ENCODE results near the gene CUX1. TPM values are rescaled to one million over a fixed set of nuclear protein-coding genes. Genes with fewer than 3 reads are reported as not detected.

The CUX1 gene
- total and polyA plus RNA-seq, 10 of the 15 experiments (the other 5 are each of a cell fraction or from before 2014, with no cell fraction given), result 6.1 to 48.6 (median 25.9) TPM

DNA sequence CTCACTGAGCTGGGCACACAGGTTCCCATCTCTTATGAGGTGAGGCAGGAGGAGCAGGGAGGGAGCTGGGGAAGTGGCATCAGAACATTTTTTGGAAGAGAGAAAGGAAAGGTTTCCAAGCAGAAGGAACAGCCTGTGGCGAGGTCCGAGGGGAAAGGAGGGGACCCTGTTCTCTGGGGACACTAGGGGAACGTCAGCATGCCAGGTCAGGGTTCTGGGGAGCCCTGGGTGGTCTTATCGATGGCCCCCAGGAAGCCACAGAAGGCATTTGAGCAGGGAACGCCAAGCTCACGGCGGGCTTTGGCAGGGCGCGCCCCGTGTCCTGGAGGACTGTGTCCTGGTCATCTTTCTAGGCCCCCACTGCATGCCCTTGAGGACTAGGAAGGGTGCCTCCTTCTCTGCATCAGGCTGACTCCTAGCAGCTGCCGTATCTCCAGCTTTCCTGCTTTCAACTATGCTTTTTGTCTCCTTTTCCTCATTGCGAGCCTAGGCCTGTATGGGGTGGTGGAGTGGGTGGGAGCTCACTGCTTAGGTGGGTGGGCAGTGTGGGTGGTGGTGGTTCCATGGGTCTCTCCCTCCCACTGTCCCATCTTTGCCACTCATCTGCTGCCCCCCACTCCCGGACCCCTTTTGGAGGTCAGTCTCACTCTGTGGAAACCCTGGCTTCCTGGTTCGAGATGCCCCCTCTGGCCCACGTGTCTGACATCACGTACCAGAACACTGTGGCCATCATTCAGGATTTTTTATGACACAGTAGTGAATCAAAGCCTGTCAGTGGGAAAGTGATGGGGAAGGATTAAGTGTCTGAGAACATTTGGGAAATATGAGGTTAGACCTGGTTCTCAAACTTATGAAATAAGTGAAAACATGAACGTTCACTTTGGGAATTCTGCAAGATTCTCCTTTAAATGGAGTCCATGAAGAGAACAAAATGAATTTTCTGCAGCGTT lies 89.1 kb downstream of the CUX1 start (continued):
- TF ChIP-seq, protein P1, sequence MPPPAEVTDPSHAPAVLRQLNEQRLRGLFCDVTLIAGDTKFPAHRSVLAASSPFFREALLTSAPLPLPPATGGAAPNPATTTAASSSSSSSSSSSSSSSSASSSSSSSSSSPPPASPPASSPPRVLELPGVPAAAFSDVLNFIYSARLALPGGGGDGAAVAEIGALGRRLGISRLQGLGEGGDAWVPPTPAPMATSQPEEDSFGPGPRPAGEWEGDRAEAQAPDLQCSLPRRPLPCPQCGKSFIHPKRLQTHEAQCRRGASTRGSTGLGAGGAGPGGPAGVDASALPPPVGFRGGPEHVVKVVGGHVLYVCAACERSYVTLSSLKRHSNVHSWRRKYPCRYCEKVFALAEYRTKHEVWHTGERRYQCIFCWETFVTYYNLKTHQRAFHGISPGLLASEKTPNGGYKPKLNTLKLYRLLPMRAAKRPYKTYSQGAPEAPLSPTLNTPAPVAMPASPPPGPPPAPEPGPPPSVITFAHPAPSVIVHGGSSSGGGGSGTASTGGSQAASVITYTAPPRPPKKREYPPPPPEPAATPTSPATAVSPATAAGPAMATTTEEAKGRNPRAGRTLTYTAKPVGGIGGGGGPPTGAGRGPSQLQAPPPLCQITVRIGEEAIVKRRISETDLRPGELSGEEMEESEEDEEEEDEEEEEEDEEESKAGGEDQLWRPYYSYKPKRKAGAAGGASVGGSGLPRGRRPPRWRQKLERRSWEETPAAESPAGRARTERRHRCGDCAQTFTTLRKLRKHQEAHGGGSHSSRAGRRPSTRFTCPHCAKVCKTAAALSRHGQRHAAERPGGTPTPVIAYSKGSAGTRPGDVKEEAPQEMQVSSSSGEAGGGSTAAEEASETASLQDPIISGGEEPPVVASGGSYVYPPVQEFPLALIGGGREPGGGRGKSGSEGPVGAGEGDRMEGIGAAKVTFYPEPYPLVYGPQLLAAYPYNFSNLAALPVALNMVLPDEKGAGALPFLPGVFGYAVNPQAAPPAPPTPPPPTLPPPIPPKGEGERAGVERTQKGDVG (CRISPR knock-in tag; IDR thresholded peaks at IDR 0.05), result no peak
- TF ChIP-seq, protein P2, sequence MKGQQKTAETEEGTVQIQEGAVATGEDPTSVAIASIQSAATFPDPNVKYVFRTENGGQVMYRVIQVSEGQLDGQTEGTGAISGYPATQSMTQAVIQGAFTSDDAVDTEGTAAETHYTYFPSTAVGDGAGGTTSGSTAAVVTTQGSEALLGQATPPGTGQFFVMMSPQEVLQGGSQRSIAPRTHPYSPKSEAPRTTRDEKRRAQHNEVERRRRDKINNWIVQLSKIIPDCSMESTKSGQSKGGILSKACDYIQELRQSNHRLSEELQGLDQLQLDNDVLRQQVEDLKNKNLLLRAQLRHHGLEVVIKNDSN (IDR thresholded peaks at IDR 0.05; ENCODE audit: borderline replicate concordance, extremely low read length, insufficient read depth, low read depth, low read length), result no peak
- no peak for TF ChIP-seq JUND (IDR thresholded peaks at IDR 0.05; ENCODE audit: low read depth, low read length)
- no peak for TF ChIP-seq POU2F2 (IDR thresholded peaks at IDR 0.05; ENCODE audit: borderline replicate concordance, low read depth, low read length)
- no peak for TF ChIP-seq ZNF207 (IDR thresholded peaks at IDR 0.05; ENCODE audit: borderline replicate concordance)
